B cell (primary cell): ENCODE results near the gene RAB6B.

Source experiments
- EZH2 ChIP-seq: IDR thresholded peaks from 2 replicates; pipeline ENCODE4 v1.6.1; 2012; ENCODE audit warnings: borderline replicate concordance, low read depth, mild to moderate bottlenecking, moderate library complexity, low read length; ENCODE audit not compliant: insufficient read depth, poor library complexity, severe bottlenecking
- TF ChIP-seq, protein P1 (sequence below): fragments of 200-600 bp; IDR thresholded peaks from one replicate; pipeline ENCODE4 v1.8.0; 2022; ENCODE audit warnings: antibody characterized with exemption, mild to moderate bottlenecking

DNA sequence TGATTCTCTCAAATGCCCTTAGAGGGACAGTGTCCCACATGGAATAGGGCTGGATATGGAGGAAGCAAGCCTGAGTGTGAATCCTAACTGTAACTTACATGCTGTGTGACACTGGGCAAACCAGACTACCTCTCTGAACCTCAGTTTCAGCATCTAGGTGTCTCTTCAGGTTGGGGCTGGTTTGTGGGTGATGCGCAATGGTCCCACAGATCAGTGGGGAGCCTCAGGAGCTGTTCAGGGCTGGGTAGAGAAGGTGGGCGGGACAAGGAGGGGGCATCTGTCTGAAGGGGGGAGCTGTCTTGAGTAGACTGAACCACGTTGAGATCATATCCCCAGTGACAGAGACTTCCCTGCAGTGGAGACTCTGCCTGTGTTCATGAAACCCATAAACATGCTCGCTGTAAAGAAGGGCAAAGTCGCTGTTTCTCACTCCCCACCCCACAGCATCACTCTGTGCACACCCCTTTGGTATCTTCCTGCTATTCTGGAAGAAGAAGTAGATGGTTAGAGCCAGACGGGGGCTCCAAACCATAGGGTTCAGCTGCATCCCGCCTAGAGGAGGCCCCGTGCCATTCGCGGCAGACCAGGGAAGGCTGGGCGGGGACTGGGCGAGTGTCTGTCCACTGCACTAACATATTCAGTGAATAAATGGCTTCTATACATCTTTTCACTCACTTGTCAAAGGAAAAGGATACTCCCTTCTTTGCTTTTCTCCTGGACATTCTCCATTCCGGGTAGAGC lies 61.6 kb downstream of the RAB6B start:
- TF ChIP-seq, protein P1, sequence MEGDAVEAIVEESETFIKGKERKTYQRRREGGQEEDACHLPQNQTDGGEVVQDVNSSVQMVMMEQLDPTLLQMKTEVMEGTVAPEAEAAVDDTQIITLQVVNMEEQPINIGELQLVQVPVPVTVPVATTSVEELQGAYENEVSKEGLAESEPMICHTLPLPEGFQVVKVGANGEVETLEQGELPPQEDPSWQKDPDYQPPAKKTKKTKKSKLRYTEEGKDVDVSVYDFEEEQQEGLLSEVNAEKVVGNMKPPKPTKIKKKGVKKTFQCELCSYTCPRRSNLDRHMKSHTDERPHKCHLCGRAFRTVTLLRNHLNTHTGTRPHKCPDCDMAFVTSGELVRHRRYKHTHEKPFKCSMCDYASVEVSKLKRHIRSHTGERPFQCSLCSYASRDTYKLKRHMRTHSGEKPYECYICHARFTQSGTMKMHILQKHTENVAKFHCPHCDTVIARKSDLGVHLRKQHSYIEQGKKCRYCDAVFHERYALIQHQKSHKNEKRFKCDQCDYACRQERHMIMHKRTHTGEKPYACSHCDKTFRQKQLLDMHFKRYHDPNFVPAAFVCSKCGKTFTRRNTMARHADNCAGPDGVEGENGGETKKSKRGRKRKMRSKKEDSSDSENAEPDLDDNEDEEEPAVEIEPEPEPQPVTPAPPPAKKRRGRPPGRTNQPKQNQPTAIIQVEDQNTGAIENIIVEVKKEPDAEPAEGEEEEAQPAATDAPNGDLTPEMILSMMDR, result no peak
- no peak for TF ChIP-seq EZH2
